ENCODE measurements around the gene SEMA3A.

SEMA3A gene

GRCh38 chr7:84195295-84196060, 889 bp upstream of the SEMA3A start:
- DNase-seq (ENCODE audit: low read depth in 3 of 3), result no peak

DNA sequence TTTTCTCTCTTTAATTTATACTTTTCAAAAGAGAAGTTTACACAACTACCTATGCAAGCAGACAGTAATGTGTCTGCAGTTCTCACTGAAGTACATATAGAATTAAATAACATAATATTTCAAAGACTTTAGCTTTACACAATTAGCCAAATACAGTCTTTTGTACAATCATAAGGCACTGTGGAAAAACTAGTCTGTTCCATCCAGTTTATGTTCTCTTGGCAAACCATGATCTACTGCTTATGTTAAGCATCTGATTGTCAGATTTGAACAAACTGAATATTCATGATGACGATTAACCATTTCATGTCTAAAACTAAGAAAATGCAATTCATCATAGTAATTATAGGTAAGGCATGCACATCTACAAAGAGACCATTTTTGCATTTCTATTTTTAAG, 842 bp downstream of the SEMA3A start:
- DNase-seq (ENCODE audit: low read depth in 3 of 3), result no peak

DNA sequence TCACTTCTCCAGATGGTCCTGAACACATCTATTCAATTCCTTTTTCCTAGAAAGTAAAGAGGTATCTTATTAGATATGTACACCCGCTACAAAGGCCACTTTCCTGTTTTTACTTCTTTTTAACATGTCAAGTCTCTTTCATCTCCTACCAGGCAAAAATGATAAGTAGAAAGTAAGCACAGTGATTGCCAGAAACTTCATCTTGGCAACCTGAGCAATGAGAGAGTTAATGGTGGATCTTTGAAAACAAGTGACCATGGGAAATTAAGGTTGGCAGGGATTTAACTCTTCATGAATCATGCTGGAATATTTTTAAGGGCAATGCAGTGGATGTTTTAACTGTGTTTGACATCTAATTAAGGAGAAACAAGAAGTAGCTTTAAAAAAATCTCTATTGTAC, 2.7 kb downstream of the SEMA3A start:
- DNase-seq (ENCODE audit: low read depth in 3 of 3), result no peak

DNA sequence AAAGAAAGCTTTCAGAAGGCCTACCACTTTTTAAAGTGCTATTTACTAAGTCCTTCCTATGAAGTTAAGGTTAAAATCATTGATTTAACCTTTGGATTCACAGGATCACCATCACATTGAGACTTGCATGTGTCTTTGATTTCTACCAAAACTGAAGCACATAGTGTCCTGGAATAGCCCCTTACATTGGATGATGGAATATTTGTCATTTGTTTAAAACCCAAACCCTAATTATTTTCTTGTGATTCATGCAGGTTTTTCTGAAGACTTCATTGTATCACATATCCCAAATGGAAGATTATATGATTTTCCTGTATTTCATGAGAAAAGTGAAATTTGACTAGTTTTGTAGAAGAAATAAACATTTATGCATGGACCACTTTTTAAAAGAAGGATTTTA, 3.3 kb downstream of the SEMA3A start:
- no peak for DNase-seq (ENCODE audit: low read depth in 3 of 3)

- DNase-seq (ENCODE audit: low read depth in 3 of 3), result no peak
Measured at GRCh38 chr7:84190016-84190705, 4.4 kb downstream of the SEMA3A start.

GRCh38 chr7:84188786-84189405, 5.7 kb downstream of the SEMA3A start:
- DNase-seq (ENCODE audit: low read depth in 3 of 3), result no peak

DNA sequence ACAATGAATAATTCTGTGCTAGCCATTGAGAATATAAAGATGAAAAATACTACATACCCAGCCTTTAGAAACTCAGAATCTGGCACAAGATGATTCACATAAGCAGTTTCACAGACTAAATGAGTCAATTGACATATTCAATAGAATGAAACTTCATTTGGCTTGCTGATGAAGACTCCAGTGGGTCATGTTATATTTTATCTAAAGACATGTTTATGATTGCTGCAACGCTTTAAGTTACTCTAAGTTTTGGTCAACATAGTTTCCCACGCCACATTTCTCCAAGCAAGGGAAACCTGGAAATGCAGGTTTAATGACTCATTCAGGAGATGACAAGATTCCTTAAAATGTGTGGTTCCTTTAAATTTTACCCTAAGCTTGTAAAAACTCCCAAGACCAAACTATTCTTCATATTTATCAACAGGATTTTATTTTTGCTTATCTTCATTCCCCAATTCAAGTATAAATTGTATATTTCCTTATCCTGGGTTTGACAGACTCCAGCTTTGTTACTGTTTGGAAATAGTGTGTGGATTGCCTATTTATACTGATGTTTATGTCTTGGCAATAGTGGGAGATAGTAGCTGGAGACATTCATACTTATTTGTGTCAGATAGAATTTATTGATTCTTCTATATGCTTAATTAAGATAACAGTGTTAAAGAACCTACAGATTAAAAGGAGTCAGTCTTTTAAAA, 6.6 kb downstream of the SEMA3A start:
- DNase-seq (ENCODE audit: low read depth in 3 of 3), result no peak

- DNase-seq (ENCODE audit: low read depth in 3 of 3), result no peak
Measured at GRCh38 chr7:84187087-84187805, 7.3 kb downstream of the SEMA3A start.

DNA sequence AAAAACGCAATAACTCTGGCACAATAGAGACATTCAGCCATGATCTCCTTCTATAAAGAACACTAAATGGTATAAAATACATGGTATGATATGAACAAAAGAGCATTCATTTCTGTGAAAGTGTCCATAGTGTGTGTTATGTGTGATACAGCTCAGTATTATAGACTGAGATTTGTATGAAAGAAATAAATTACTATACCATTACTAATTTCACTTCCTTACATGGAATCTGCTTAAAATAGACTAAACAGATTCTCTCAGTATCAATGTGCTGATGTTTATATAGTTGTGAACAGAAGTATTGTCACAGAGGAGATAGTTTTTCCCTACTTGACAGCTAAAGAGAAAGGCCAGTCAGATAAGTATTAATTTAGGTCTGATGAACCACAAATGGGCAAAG, 10.8 kb downstream of the SEMA3A start:
- no peak for DNase-seq (ENCODE audit: low read depth in 3 of 3)

- no peak for DNase-seq (ENCODE audit: low read depth in 3 of 3)
Measured at GRCh38 chr7:84182301-84182700, 12.3 kb downstream of the SEMA3A start.

DNA sequence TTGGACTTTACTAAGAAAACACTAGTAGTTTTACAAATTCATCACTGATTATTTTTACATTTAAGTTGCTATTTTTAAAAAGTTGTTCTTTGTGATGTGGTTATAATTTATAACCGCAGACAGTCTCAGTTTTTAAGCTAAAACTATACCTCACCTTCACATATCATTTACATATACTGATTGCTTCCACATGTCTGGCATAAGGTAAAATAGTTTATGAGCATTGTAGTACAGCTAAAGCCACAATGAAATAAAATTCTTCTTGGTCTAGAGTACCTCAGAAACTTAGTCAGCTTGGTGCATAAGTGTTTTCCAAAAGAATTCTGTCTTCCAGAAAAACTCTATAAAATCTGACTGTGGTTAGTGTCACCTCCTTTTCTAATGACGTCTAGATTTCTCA, 13.0 kb downstream of the SEMA3A start:
- no peak for DNase-seq (ENCODE audit: low read depth in 3 of 3)

DNA sequence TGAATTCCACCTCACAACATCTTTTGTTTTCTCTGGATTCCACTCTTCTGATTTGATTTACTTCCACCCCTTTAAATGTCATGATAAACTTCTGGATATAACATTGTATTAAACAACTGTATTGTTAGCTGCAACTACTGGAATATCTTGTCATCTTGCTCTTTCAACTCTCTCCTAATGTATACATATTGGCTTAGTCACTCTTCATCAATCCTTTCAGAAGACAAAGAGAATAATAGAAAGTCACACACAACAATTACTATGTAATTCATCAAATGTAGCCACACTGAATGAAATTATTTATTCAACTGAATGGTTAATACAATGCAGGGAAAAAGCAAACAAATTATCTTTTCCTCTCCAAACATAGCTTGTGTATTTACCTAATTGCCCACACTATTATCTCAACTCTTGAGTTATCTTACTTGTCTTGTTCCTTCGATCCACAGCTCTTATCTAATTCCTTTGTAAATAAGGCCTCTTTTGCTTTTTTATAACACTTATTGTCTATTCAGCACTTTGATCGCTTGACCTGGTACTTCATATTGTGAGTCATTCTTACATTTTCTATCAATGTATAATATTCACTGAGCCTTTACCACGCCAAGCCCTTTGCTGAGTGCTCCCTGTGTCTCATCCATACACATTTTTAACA, 16.7 kb downstream of the SEMA3A start:
- no peak for DNase-seq (ENCODE audit: low read depth in 3 of 3)

DNA sequence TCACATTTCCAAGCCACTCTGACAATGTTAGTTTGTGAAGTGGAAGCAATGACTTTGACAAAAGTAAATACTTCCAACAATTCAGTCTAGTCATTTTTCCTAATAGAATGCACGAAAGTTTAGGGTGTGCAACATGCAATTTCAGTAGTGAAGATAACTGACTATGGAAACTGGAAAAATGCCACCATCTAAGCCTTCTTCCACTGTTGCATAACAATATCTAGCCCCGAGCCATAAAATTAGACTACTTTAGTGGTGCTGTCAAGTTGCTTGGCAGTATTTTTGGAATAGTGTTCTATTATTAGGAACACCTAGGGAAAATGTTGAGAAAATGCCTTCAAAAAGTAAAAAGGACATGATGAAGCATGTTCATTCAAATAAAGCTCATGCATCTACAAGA, 17.9 kb downstream of the SEMA3A start:
- DNase-seq (ENCODE audit: low read depth in 3 of 3), result no peak

GRCh38 chr7:84175461-84175860, 19.1 kb downstream of the SEMA3A start:
- no peak for DNase-seq (ENCODE audit: low read depth in 3 of 3)

DNA sequence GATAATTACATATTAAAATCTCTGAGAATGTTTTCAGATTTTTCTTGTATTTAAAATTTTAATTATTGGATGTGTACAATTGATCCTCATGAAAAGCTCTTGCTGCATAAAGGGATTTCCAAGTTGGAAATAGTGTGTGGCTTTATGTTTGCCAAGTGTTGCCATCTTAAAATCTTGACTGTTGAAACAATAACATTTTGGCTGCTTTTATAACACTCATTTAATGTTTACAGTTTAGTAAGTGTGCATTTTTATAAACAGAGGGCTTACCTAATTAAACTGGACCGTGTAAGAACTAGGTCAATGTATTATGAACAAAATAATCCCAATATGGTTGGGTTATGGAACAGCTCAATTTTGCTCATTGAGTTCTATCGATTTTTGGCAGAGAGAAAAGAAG, 23.9 kb downstream of the SEMA3A start:
- DNase-seq (ENCODE audit: low read depth in 3 of 3), result no peak

DNA sequence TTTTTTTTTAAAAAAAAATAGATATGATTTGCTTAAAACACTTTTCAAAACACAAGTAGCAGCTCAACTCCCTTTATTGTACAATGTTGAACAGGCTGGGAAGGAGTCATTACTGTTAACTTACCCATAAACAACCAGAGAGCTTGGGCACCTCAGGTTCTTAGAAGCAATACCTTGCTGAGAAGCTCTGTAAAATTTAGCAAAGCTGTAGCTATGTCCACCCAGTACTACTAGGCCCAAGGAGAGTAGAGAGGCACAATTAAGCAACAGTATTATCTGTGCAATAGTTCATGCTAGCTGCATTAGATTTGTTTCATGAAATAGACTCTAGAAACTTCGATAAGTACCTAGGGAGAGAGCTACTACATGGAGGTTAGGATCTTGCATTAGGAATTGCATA, 32.0 kb downstream of the SEMA3A start:
- no peak for DNase-seq (ENCODE audit: low read depth in 3 of 3)

- DNase-seq (ENCODE audit: low read depth in 3 of 3), result no peak
Measured at GRCh38 chr7:84162125-84162524, 32.5 kb downstream of the SEMA3A start.

GRCh38 chr7:84161398-84161797, 33.2 kb downstream of the SEMA3A start:
- no peak for DNase-seq (ENCODE audit: low read depth in 3 of 3)

- DNase-seq (ENCODE audit: low read depth in 3 of 3), result no peak
Measured at GRCh38 chr7:84159435-84159834, 35.2 kb downstream of the SEMA3A start.

GRCh38 chr7:84157171-84157570, 37.4 kb downstream of the SEMA3A start:
- no peak for DNase-seq (ENCODE audit: low read depth in 3 of 3)

Measured in stimulated activated CD4-positive, alpha-beta T cell treated with anti-CD3 and anti-CD28 coated beads, TNF-alpha, amount 100 ng/mL, for 4 hours (primary cell).